NCI-H146 (cell line): ENCODE results near the gene CNR2.
A peak's percentile ranks its signal among the peaks of the same experiment; 100 is the strongest.
"Not testable (repeated sequence)": the region's sequence is repeated elsewhere in the genome, so short reads cannot be mapped to it uniquely, and the experiment has no call there.

Experiments used
- DNase-seq: peaks from one replicate; lab custom pipeline; 2025; lab: John Stamatoyannopoulos, UW

CNR2 gene

DNA sequence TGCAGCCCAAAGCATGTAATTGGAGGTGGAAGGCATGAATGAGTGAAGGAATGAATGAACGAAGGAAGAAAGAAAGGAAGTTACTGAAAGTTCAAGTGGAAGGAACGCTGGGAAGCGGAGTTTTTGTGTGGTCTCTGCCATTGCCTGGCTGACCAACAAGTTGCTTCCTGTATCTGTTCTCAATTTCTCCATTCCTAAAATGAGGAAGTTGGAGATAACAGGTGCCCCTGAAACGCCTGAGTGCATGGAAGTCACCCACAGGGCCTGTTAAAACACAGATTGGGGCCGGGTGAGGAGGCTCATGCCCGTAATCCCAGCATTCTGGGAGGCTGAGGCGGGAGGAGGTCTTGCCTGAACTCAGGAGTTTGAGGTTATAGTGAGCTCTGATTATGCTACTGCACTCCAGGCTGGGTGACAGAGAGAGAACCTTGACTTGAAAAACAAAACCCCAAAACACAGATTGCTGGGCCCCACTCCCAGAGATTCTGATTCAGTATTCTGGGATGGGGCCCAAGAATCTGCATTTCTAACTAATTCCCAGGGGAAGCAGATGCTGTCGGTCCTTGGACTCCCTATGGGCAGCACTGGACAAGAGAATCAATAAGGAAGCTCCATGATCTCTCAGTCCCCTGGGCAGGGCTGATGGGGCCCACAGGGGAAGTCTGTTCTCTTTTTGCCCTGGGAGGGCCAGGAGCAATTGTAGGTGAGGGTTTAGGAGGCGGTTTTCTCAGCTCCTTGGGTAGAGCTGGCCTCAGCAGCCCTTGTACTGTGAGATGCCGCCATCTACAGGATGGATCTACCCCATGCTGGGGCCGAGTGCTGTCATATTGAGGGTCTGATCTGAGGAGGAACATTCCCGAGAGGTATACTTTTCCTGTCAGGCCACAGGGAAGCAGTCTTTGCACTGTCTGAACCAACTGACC, 3.3 kb upstream of the CNR2 start:
- peak; percentile 65 for DNase-seq

- DNase-seq = no peak
Measured at GRCh38 chr1:23915466-23915865, 2.3 kb upstream of the CNR2 start.

DNA sequence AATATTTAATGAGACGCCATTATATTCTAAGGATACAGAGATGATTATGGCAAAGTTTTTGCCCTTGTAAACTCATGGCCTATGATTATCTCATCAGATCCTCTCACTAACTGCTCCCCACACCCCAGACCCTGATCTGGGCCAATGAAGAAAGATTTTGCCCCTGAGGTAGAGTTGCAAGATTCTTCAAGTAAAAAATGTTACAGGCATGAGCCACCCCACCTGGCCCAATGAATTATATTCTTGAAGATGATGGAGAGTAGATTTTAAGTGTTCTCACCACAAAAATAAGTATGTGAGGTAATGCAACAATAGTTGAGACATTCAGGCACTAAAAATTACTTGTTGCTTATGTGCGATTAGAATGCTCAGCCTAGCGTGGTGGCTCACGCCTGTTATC, 1.8 kb upstream of the CNR2 start:
- no peak for DNase-seq

DNA sequence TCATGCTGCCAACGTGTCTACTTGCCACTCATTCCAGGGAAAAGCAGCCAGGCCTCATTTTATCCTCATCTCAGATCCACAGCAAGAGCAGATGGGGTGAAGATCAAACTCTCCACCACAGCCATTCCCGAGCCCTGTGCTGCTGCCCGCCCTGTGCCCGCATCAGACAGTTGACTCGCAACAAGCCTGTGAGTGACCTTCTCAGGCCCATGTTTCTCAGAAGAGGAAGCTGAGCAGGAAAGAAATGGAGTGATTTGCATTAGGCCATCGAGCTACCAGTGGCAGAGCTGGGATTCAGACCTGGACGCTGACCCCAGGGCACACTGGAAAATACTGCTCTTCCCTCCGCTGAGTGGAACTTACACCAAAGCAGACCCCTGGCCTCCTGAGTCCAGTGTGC, 1.2 kb downstream of the CNR2 start:
- DNase-seq = no peak

DNA sequence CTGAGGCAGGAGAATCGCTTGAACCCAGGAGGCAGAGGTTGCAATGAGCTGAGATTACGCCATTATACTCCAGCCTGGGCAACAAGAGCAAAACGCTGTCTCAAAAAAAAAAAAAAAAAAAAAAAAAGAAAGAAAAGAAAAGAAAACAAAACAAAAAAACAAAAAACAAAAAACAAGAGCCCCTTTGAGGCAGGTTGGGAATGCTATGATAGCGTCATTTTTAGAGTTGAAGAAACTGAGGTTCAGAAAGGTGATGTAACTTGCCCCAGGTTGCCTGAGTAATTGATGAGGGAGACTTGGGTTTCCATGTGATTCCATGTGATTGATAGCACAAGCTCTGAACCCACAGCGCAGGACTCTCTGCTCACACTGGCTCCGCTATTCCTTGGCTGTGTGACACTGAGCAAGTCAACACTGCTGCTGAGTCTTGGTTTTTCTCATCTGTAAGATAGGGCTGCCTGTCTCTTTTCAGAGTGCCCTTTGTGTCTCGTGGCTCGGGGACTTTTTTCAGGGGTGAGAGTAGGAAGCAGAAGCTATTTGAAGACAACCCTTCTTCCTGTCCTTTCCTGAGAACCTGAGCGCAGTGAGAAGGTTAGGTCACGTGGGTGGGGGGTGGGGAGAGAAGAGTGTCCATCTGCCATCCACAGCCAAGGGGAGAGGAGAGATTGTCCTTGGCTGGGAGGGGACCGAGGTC, 2.5 kb downstream of the CNR2 start:
- DNase-seq = no peak

DNA sequence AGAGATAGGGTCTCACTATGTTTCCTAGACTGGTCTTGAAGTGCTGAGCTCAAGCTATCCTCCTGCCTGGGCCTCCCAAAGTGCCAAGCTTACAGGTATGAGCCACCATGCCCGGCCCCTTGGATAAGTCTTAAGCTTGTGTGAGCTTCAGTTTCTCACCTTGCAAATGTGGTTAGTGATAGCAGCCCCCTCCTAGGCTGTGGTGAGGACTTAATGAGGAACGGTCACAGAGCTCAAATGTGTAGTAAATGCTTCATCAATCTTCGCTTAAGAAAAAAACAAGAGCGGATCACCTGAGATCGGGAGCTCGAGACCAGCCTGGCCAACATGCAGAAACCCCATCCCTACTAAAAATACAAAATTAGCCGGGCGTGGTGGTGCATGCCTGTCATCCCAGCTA, 3.0 kb downstream of the CNR2 start:
- no peak for DNase-seq

GRCh38 chr1:23909412-23909811, 3.8 kb downstream of the CNR2 start:
- no peak for DNase-seq

- DNase-seq = no peak
Measured at GRCh38 chr1:23908453-23909341, 4.5 kb downstream of the CNR2 start.

GRCh38 chr1:23906731-23907130, 6.4 kb downstream of the CNR2 start:
- no peak for DNase-seq

DNA sequence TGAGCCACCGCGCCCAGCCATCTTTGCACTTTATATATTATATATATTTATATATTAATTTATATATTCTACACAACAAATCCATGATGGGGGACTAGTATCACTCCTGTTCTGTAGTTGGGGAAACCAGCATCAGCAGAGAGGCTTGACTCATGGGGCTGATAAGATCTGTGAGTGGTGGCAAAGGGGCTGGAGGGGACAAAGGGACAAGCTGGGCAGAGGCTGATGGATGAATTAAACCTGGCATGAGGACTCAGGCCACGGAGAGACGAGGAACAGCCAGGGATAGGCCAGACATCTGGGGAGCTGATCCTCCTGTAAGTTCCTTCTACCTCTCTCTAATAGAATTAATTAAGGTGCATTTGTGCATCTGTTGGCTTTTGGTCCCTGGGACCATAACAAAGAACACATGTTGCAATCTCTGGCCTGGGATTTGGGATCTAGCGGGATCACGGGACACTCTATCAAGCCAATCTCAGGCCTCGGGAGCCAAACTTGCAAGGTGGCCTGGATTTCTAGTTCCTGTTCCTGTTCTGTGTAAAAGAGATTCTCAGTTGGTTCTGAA, 7.6 kb downstream of the CNR2 start:
- no peak for DNase-seq

- DNase-seq = no peak
Measured at GRCh38 chr1:23904748-23905357, 8.3 kb downstream of the CNR2 start.

DNA sequence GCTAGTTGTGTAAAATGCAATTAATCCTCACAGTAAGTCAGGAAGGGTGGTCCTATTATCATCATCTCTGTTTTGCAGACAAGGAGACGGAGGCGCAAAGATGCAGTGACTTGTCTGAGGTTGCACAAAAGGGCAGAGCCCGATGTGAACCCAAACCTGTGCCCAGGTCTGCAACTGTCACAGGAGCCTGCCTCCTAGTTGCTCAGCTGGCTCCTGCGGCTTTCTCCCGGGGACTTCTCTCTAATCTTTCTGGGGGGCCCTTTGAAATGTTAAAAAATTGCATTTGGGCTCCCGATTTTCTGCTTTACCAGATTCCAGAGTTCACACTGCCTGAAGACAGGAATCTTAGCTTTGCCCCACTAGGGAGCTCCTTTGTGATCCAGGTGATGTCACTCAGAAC, 9.4 kb downstream of the CNR2 start:
- no peak for DNase-seq

DNA sequence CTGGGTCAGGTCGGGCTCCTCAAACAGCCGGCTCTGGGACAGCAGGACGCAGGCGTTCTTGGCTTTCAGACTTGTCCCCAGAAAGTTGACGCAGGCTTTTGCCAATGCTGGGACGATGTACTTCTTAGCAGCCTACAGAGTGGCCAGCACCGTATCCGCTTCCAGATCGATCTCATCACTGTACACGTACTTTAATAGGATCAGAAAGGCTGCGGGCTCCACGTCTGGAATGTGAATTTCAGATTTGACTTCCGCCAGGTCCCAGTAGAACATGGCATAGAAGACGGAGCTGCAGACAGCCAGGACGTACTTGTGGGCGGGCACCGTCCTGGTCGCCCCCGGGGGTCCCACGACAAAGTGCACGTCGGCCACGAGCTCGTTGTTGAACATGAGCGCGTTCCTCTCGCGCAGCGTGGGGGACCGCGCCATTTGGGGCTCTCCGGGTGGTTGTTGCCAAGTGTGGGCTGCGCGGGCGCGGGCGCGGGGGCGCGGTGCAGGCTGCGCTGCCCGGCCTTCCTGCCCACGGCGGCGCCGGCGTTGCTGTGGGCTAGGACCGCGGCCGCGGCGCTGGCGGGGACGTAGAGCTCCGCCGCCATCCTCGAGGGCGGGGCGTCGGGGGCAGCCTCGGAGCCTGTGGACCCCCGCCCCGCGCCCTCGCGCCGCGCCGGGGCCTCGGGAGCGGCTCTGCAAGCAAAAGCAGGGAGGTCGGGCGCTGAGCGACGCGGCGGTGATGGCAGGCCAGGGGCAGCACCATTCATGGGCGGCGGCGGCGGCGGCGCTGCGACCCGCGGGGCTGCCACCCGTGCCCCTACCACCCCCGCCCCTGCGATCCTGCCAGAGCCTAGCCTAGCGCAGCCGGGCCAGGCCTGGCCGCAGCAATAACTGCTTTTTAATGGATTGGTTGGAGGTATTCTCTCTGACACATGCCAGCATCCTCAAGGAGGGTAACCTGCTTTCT, 10.6 kb downstream of the CNR2 start:
- DNase-seq = peak; percentile 41

DNA sequence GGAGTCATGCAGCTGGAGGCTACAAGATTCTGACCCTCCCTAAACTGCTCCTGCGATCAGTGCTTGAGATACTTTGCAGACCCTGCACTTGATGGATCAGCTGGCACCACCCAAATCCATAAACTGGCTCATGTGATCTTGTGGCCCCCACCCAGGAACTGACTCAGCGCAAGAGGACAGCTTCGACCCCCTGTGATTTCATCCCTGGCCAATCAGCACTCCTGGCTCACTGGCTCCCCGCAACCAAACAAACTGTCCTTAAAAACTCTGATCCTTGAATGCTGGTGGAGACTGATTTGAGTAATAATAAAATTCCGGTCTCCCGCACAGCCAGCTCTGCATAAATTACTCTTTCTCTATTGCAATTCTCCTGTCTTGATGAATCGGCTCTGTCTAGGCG, 13.1 kb downstream of the CNR2 start:
- DNase-seq = not testable (repeated sequence)

DNA sequence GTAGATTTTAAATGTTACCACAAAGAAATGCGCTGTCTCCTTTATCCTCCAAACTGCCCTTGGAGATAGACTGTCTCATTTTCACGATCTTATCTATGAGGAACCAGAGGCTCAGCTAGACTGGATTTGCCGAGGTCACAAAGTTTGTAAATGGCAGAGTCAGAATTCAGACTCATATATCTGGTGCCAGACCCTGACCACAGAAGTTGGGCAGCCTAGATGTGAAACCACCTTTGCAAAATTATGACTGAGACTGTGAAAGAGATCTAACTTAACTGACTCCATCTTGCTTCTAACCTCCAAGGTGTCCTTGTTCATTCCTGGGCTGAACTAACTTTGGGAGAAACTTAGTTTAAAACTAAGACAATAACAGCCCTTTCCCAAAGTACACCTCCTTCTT, 14.1 kb downstream of the CNR2 start:
- no peak for DNase-seq

DNA sequence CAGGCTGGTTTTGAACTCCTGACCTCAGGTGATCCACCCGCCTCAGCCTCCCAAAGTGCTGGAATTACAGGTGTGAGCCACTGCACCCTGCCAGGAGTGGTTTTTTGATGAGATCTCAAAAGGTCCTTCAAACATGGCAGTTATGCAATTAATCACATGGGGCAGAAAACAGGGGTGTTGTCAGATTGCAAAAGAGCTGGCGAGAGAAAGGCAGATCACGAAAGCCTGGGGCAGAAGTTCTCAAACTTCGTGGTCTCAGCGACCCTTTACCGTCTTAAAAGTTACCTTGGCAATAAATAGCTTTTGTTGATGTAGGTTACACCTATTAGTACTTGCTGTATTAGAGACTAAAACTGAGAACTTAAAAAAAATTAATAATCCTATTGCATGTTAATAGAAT, 16.1 kb downstream of the CNR2 start:
- DNase-seq = no peak

GRCh38 chr1:23896491-23896890, 16.7 kb downstream of the CNR2 start:
- DNase-seq = no peak

- no peak for DNase-seq
Measured at GRCh38 chr1:23895993-23896392, 17.2 kb downstream of the CNR2 start.

DNA sequence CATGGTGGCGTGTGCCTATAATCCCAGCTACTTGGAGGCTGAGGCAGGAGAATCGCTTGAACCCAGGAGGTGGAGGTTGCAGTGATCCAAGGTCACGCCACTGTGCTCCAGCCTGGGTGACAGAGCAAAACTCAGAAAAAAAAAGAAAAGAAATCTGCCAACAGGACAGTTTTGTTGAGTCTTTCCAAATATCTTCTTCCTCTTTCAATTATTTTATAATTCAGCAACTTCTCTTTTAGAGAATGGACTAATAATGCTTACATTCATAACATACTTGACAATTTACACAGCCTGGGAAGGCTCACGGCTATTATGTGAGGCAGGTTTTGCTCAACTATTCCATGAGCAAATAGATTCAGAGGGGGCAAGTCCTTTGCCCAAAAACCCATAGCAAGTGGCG, 18.1 kb downstream of the CNR2 start:
- no peak for DNase-seq

DNA sequence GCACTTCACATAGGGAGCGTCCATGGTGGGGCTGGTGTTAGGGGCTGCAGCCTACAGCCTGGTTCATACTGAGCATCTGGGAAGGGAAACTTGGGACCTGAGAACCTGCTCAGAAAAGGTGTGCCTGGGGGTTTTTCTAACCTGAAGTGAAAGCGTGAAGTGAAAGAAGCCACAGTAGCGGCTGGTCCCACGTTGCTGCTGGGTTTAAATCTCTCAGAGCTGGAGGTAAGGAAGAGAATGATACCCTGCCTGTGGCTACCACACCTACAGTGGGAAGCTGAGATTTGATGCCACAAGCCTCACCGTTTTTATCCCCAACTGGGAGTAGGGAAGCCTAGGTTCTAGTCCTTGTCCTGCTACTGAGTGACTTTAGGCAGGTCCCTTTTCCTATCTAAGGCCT, 24.1 kb downstream of the CNR2 start:
- DNase-seq = no peak

- no peak for DNase-seq
Measured at GRCh38 chr1:23885222-23885621, 27.9 kb downstream of the CNR2 start.
